Measurements from ENCODE around the gene MIB1. TPM values are rescaled to one million over a fixed set of nuclear protein-coding genes. Genes with fewer than 3 reads are reported as not detected.

MIB1 gene
- total and polyA plus RNA-seq, 2 experiments from 2014 or later: 10.8 to 56.7 TPM

GRCh38 chr18:21741562-21742314, 1.1 kb downstream of the MIB1 start:
- DNase-seq (ENCODE audit: low spot score) (peak; percentile 37), ATAC-seq (peak; percentile 7)
- Histone ChIP-seq H3K79me2 (replicated peaks; ENCODE audit: insufficient read depth) (peaks cover 50% of the 10 kb centered on the region), H3K27me3 (ENCODE audit: insufficient read depth) (no peaks in the 10 kb centered on the region), H2AFZ (no peak overlapping the region), H3K27ac (ENCODE audit: low read depth) (no peak overlapping the region), H3K4me1 (ENCODE audit: insufficient read depth) (peaks cover 25% of the 10 kb centered on the region), H3K4me2 (peak overlapping the region; percentile 79), H3K9me2 (ENCODE audit: insufficient read depth) (no peaks in the 10 kb centered on the region), H3K4me3 (peak overlapping the region; percentile 78), H3K36me3 (ENCODE audit: insufficient read depth) (no peaks in the 10 kb centered on the region), H4K20me1 (replicated peaks; ENCODE audit: insufficient read depth) (peaks cover 30% of the 10 kb centered on the region), H3F3A (replicated peaks; ENCODE audit: low read depth) (no peaks in the 10 kb centered on the region)
- no peaks in the 10 kb centered on the region; the same call in 1 of the 3 replicates for H3K36me3 Mint-ChIP-seq (ENCODE audit: low read depth)
- H3K4me3 Mint-ChIP-seq: peak overlapping the region; percentile 91
- no peak overlapping the region; the same call in 1 of the 2 replicates for H3K27ac Mint-ChIP-seq
- TF ChIP-seq ZNF114 (CRISPR knock-in tag; IDR thresholded peaks at IDR 0.05) (no peak), ZNF462 (CRISPR knock-in tag; IDR thresholded peaks at IDR 0.05) (no peak), JUNB (IDR thresholded peaks at IDR 0.05; ENCODE audit: unreplicated experiment) (no peak), CREB1 (CRISPR knock-in tag; IDR thresholded peaks at IDR 0.05; ENCODE audit: low read depth) (no peak), ZNF331 (CRISPR knock-in tag; IDR thresholded peaks at IDR 0.05; ENCODE audit: low read depth) (no peak), NANOG (IDR thresholded peaks at IDR 0.05; ENCODE audit: borderline replicate concordance) (no peak), STAT1 (IDR thresholded peaks at IDR 0.05; ENCODE audit: unreplicated experiment) (no peak)
- H3K27me3 Mint-ChIP-seq (ENCODE audit: insufficient read depth, low read depth, poor library complexity): peaks cover 6% of the 10 kb centered on the region
- H3K4me1 Mint-ChIP-seq: peaks cover 38% of the 10 kb centered on the region
- H3K9me3 Mint-ChIP-seq: peaks cover 7% of the 10 kb centered on the region; the same call in 1 of the 3 replicates

Data from GM23338 (cell line).